ENCODE data around the gene ERAP2.
"Not testable (repeated sequence)": the region's sequence is repeated elsewhere in the genome, so short reads cannot be mapped to it uniquely, and the experiment has no call there.

ERAP2 gene

DNA sequence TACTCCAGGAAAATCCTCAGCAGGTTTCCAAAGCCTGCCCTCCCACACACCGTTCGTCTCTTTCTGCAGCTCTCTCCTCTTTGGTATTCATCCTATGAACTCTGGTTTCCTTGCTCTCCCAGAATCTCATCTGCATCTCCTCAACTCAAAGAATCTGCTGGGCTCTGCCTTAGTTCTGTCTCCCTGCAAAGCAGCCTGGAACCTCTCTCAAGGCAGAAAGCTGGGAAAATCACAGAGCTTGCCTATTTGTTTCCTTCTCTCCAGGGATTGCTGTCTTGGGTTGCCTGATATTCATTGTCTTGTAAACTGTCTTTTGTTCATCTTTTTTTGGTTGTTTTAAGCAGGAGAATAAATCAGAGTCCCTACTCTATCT, 5.3 kb upstream of the ERAP2 start:
- no peak for DNase-seq (ENCODE audit: low read depth)
- TF ChIP-seq, protein P1, sequence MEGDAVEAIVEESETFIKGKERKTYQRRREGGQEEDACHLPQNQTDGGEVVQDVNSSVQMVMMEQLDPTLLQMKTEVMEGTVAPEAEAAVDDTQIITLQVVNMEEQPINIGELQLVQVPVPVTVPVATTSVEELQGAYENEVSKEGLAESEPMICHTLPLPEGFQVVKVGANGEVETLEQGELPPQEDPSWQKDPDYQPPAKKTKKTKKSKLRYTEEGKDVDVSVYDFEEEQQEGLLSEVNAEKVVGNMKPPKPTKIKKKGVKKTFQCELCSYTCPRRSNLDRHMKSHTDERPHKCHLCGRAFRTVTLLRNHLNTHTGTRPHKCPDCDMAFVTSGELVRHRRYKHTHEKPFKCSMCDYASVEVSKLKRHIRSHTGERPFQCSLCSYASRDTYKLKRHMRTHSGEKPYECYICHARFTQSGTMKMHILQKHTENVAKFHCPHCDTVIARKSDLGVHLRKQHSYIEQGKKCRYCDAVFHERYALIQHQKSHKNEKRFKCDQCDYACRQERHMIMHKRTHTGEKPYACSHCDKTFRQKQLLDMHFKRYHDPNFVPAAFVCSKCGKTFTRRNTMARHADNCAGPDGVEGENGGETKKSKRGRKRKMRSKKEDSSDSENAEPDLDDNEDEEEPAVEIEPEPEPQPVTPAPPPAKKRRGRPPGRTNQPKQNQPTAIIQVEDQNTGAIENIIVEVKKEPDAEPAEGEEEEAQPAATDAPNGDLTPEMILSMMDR (conservative IDR thresholded peaks at IDR 0.05; ENCODE audit: low read depth, low read length): no peak
- no peak overlapping the region for H3K4me3 ChIP-seq (ENCODE audit: low read depth, low read length)

DNA sequence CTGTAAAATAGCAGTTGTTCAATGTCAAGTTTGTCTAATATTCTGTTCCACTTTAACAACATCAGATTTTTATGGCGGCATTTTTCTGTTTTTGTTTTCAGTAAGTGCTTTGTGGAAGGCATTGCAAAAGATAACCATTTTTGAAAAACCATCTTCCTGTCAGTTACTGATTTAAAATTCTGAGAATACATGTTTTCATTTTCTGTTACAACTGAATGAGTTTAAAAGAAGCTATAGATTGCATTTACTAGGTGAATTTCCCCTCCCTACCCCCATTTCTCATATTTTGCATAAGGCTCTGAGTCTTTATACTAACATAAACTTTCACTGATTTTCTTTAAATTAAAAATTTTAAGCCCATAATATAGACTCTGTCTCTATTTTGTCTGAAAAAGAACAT, 4.6 kb upstream of the ERAP2 start:
- TF ChIP-seq, protein P1 (conservative IDR thresholded peaks at IDR 0.05; ENCODE audit: low read depth, low read length): no peak
- H3K4me3 ChIP-seq (ENCODE audit: low read depth, low read length): no peak overlapping the region
- no peak for DNase-seq (ENCODE audit: low read depth)

GRCh38 chr5:96873449-96873848, 2.9 kb upstream of the ERAP2 start:
- H3K4me3 ChIP-seq (ENCODE audit: low read depth, low read length): no peak overlapping the region
- no peak for DNase-seq (ENCODE audit: low read depth)
- TF ChIP-seq, protein P1 (conservative IDR thresholded peaks at IDR 0.05; ENCODE audit: low read depth, low read length): no peak

DNA sequence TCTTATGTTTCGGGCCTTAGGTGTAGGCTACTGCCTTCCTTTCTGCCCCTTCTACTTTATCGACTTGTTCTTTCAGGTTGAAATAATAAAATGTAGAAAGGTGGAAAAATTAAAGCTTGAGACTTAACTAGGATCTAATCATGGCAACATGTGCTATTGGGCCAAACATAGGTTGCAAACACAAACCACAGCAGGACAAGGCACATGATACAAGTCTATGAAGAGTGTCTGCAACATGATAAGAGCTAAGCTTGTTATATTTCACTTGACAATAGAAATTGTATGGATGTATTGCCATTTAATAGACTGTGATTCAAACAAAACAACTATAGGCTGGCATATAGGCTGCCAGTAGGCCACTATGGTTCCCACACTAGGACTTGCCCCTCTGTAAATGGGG, 1.7 kb upstream of the ERAP2 start:
- TF ChIP-seq, protein P1 (conservative IDR thresholded peaks at IDR 0.05; ENCODE audit: low read depth, low read length): no peak
- DNase-seq (ENCODE audit: low read depth): no peak
- H3K4me3 ChIP-seq (ENCODE audit: low read depth, low read length): no peak overlapping the region

DNA sequence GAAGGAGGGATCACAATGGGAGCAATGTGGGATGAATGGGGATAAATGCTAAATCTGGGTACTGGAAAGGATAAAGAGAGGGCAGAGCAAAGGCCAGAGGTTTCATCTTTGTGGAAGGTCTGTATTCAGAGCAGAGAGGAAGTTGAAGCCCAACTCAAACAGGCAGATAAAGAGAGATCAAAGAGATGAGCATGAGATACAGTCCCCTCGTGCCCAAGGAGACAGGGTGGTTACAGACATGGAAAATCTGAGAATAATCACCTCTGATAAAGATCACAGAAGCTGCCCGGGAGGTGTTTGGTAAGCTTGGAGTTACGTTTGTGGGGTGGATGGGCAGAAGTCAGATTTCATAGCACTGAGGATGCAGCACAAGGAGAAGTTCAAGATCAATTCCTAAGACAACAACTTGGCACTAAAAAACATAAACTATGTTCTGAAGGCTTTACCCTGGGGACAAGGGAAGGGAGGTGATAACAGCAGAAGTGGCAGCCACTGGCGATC, 459 bp upstream of the ERAP2 start:
- TF ChIP-seq, protein P1 (conservative IDR thresholded peaks at IDR 0.05; ENCODE audit: low read depth, low read length): no peak
- no peak for DNase-seq (ENCODE audit: low read depth)
- H3K4me3 ChIP-seq (ENCODE audit: low read depth, low read length): peak overlapping the region; percentile 62

GRCh38 chr5:96876977-96877469, 723 bp downstream of the ERAP2 start:
- DNase-seq (ENCODE audit: low read depth): not testable (repeated sequence)
- peak overlapping the region; percentile 62 for H3K4me3 ChIP-seq (ENCODE audit: low read depth, low read length)

GRCh38 chr5:96879665-96880064, 3.4 kb downstream of the ERAP2 start:
- H3K4me3 ChIP-seq (ENCODE audit: low read depth, low read length): no peak overlapping the region
- TF ChIP-seq, protein P1 (conservative IDR thresholded peaks at IDR 0.05; ENCODE audit: low read depth, low read length): no peak
- no peak for DNase-seq (ENCODE audit: low read depth)

All from choroid plexus epithelial cell (primary cell).